HG02885 (cell line): ENCODE results near the gene SELL.
A peak's percentile ranks its signal among the peaks of the same experiment; 100 is the strongest.
"Not testable (repeated sequence)": the region's sequence is repeated elsewhere in the genome, so short reads cannot be mapped to it uniquely, and the experiment has no call there.

Source experiments
- ATAC-seq: cut with Tn5 transposase; IDR thresholded peaks from one replicate; pipeline ENCODE4 v1.9.1; 2021; ENCODE audit warnings: mild to moderate bottlenecking; ENCODE audit not compliant: unreplicated experiment, poor library complexity

SELL gene

DNA sequence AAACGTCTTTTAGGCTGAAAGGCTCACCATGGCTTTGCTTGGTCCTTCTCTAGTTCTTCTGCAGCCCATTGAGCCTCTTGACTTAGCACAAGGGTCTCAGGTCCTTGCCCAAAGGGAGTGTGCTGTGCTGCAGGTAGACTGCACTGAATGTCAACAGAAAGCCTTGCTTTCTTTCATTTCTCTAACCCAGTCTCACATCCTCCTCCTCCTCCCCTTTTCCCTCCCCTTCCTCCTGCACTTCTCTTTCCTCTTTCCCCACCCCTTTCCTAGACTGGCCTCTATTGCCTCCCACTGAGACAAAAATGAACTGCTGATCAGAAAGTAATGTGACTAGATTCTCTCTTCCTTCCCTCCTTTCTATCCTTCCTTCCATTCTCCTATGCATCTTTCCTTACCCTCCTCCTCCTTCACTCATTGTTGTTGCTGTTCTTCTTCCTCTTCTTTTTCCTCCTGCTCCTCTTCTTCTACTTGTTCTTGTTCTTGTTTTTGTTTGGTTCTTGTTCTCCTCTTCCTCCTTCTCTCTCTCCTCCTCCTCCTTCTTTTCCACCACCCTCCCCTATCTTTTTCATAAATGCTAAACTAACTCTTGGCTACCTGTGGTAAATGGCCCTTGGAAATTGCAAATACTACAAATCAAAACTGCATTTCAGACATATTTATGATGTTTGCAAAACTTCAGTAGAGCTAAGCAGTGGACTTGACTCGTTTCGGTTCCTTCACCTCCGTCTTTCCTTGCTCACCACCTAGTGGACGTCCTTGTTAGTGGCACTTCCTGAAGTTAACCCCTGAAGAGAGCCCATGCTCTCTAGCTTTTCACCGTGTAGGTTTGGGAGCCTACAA lies at the start of gene SELL:
Gene SELL (minus strand): TSS at position 152 of the 840 bp plus-strand sequence. CDS start 122 bp downstream, at position 30.
- peak; percentile 85 for ATAC-seq

DNA sequence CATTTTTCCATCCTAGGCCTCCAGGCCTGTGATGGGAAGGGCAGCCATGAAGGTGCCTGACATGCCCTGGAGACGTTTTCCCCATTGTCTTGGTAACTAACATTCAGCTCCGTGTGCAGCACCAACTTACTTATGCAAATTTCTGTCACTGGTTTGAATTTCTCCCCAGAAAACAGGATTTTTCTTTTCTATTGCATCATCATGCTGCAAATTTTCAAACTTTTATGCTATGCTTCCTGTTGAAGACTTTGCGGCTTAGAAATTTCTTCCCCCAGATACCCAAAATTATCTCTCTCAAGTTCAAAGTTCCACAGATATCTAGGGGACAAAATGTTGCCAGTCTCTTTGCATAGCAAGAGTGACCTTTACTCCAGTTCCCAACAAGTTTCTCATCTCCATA lies 47.6 kb upstream of the SELL start:
- no peak for ATAC-seq

DNA sequence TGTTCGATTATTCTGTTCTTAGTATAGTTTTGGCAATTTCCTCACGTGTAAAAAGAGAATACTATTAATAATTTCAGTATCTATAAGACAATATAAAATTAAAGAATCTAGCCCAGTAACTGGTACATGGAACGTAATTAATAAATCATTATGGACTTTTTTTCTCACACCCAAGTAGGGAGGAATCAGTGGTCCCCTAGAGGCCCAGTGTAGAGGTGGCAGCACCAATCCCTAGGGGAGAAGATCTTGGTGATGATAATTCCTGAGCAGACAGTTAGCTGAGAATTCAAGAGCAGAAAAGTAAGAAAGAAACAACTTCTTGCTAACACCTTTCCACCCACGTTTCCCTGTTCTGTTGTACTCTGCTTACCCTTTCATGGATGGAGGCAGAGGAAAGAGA lies 42.1 kb upstream of the SELL start:
- ATAC-seq, result no peak

GRCh38 chr1:169750041-169750440 lies 38.6 kb upstream of the SELL start:
- ATAC-seq, result no peak

- no peak for ATAC-seq
Measured at GRCh38 chr1:169746550-169746949, 35.1 kb upstream of the SELL start.

DNA sequence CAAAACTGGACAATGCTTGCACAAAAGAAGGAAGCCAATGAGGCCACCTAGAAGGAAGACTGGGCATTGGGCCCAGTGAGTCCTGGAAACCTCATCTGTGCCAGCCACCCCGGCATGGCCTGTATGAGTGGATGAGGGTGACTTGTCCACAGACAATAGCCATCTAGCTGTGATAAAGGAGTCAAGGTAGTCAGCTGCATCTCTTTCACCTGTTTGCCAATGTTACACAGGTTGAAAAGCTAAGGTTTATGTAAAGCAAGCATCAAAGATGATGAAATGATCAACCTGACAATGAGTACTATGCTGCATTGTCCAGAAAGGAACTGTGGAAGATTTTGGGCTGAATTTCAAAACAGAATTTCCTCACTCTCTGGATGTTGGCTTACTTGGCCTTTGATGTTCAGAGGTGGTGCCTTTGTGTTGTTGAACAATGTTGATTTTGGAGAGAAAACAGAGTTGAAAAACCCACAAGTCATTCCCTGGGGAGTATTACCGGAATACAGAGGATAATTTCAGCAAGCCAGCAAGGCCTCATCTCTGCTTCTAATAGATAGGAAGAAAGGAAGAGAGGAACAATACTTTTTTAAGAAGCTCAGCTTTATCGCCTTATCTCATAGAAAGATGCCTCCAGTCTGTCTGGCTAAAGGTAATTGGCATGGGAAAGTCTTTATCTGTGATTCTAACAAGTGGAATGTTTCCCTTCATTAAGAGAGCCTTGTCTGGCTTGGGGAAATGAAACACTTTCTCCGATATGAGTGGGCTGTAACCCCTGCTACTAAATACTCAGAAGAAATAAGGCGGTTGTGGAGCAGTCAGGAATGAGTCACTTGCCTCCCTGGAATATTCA lies 33.8 kb upstream of the SELL start:
- ATAC-seq, result no peak

DNA sequence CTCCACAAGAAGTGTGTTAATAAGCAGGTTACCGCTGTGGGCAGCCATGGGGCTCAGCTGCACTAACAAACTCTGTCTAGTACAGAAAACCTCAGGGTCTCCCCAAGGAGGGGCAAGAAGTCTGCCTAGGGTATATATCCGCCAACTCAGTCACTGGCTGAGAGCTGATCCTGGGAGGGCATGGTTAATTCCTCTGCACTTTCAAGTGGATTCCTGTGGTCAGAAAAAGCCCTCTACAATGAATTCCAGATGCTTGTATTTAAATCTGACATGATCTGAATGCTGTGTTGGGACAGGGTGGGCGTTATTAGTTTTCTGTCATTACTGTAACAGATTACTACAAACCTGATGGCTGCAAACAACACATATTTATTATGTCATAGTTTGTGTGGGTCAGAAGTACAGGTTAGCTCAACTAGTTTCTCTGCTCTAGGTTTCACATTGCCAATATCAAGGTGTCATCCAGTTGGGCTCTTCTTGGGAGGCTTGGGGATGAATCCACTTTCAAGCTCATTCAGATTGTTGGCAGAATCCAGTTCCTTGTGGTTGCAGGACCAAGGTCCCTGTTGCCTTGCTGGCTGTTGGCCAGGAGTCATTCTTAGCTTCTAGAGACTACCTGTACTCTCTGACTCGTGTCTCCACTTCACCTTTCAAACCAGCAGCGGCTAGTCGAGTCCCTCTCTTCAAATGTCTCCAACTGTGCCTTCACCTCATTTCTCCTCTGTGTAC lies 30.4 kb upstream of the SELL start:
- ATAC-seq, result no peak

GRCh38 chr1:169739980-169740379 lies 28.6 kb upstream of the SELL start:
- no peak for ATAC-seq

GRCh38 chr1:169733924-169734323 lies 22.5 kb upstream of the SELL start, which contains the start of gene SELE:
TSS of gene SELE (minus strand) at chr1:169734079. CDS start at chr1:169733612, 467 bp downstream.
- no peak for ATAC-seq

GRCh38 chr1:169731446-169731845 lies 20.0 kb upstream of the SELL start:
- ATAC-seq, result no peak

- ATAC-seq, result no peak
Measured at GRCh38 chr1:169729991-169730390, 18.6 kb upstream of the SELL start.

DNA sequence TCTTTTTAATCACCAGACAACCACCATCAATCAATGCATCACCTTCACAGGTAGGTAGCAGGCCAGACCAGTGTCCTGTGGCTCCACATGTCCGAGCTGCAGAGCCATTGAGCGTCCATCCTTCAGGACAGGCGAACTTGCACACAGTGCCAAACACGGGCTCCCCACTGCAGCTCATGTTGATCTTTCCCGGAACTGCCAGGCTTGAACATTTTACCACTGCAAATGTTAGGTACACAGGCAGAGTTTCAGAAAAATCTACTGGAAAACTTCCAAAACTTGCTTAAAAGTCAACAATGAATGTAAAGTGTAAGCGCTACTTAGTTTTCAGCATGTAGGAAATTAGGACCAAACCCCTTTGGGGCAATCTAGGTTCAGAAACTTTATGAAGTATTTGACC lies 15.9 kb upstream of the SELL start:
- ATAC-seq, result no peak

GRCh38 chr1:169726851-169727250 lies 15.4 kb upstream of the SELL start:
- ATAC-seq, result no peak

DNA sequence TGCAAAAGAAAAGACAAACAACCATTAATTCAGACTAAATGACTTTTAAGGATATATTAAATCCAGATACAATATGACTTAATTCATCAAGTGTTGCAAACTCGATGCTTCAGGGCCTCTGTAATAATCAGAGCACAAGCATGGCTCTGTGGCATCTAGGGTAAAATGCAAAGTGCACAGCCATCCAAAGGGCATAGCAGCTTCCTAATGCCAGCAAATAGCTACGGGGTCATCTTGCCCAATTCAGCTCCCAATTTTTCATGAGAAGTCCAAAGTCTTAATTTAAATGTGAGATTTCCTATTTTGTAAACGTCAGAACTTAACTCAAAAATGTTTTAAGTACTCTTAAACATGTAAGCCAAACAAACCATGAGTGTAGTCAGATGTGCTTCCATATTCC lies 14.5 kb upstream of the SELL start:
- no peak for ATAC-seq

- ATAC-seq, result no peak
Measured at GRCh38 chr1:169724168-169724567, 12.7 kb upstream of the SELL start.

DNA sequence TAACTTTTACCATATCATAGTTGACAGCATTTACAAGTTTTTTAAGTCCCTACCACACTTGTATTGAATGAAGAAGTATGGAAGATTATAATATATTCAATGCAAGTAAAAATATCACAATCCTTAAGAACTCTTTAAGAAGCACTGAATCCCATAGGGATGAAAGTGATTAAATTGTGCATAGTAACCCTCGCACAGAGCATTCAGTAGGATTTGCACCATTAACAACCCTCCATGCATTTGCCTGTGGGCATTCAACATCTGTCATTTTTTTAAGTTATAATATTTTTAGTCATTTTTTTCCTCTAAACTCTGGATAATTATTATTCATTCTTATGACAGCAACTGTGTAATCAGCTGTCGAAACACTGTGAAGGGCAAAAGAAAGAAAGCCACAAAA lies 12.3 kb upstream of the SELL start:
- ATAC-seq, result no peak

- no peak for ATAC-seq
Measured at GRCh38 chr1:169722779-169723178, 11.4 kb upstream of the SELL start.

DNA sequence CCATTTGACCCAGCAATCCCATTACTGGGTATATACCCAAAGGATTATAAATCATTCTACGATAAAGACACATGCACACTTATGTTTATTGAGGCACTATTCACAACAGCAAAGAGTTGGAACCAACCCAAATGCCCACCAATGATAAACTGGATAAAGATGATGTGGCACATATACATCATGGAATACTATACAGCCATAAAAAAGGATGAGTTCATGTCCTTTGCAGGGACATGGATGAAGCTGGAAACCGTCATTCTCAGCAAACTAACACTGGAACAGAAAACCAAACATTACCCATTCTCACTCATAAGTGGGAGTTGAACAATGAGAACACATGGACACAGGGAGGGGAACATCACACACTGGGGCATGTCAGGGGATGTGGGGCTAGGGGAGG lies 3.7 kb upstream of the SELL start:
- not testable (repeated sequence) for ATAC-seq

DNA sequence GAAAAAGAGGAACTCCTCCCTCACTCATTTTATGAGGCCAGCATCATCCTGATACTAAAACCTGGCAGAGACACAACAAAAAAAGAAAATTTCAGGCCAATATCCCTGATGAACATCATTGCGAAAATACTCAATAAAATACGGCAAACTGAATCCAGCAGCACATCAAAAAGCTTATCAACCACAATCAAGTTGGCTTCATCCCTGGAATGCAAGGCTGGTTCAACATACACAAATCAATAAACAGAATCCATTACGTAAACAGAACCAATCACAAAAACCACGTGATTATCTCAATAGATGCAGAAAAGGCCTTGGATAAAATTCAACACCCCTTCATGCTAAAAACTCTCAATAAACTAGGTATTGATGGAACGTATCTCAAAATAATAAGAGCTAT lies 1.7 kb upstream of the SELL start:
- not testable (repeated sequence) for ATAC-seq

GRCh38 chr1:169712309-169712631 lies 850 bp upstream of the SELL start:
- no peak for ATAC-seq

- ATAC-seq, result no peak
Measured at GRCh38 chr1:169708647-169709046, 2.8 kb downstream of the SELL start.
